Measurements from ENCODE around the gene LENEP.

LENEP gene

GRCh38 chr1:154998818-154999570 is 5.6 kb downstream of the LENEP start:
- peak; percentile 65 to 76 (median 70) for DNase-seq (ENCODE audit: low read depth in 2 of 3, low spot score in 2 of 3)

DNA sequence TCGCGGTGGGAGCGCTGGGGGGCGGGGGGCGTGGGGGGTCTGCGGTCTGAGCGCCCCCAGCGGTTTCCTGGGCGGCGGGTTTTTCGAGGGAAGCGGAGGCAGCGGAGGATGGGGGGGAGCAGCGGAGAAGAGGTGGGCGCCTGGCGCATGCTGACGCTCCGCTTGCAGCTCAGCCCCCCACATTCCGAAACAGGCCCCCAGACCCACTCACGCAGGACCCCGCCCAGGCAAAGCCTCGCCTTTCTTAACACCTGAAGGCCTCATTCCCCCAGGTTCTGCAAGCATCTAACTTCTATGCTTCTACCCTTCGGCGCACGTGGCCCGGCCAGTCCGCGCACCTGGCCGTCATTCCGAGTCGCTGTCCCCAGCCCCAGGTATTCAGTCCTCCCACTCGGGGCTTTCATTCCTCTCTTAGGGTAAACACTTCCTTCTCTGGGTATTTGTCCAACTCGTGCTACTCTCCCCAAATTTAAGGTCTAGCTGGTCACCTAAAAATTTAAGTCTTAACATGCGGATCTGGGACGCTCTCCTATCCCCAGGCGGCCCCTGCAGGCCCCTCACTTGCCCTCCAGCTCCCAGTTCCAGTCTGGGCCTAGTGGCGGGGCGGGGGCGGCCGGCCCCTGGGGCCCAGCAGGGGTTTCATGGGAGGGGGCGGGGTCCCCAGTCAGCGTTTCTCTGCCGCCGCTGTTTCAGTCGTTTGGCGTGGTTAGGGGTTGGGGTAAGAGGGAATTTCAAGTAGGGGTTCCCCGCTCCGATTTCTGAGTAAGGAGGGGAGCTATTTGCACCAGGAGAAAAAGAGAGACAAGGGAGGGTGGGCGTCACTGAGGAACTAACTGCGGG is 6.4 kb downstream of the LENEP start:
- DNase-seq (ENCODE audit: low read depth in 2 of 3, low spot score in 2 of 3) = peak in 2 of 3 experiments; percentile 46 to 67

- DNase-seq (ENCODE audit: low read depth in 2 of 3, low spot score in 2 of 3) = no peak
These were observed 7.0 kb downstream of the LENEP start for GRCh38 chr1:155000411-155000725.

- peak; percentile 66 to 81 (median 79) for DNase-seq (ENCODE audit: low read depth in 2 of 3, low spot score in 2 of 3)
These were observed 7.5 kb downstream of the LENEP start for GRCh38 chr1:155000726-155001424.

DNA sequence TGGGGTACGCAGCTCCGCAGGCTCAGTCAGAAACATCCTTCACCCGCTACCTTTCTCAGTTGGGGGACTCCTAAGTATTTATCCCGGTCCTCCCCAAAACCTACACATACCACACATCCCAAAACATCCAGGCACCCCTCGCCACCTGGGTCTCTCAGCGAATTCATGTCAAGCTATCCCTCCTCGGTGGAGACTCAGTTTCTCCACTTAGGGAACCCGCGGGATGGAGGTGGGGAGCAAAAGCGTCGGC is 8.0 kb downstream of the LENEP start:
- DNase-seq (ENCODE audit: low read depth in 2 of 3, low spot score in 2 of 3) = peak in 1 of 3 experiments; percentile 41

DNA sequence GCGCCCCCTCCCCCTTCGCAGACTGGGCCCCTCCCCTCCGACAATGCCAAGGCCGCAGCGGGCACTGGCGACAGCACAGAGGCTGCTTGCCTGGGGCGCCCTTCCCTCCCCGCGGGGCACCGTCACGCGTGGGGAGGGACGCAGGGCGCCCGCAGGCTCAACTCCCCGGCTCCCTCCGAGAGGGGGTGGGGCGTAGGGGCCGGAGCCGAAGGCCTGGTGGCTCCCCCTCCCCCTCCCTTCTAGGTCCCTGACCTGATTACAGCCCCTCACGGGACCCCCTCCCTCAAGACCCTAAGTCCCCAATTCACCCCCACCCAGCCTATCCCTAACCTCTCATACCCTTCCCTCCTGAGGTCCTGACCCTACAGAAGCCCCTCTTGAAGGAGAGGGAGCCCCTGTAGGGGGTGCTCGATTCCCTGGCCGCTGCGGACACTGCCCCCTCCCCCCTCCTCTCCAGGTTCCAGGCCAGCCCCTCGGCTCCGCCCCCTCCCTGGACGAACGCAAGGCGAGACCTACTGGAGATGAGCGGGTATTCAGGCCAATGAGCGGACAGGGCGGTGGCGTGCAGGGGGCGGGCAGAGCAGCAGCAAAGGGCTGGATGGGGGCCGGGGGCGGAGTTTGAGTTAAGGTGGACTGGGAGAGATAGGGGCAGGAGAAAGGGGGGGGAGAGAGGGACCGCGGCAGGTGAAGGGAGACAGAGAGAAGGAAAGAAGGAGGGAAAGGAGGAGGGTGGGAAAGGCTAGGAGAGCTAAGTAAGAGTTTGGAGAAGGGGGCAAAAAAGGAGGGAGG is 8.5 kb downstream of the LENEP start:
- peak; percentile 92 to 95 (median 93) for DNase-seq (ENCODE audit: low read depth in 2 of 3, low spot score in 2 of 3)

GRCh38 chr1:155002464-155003226 is 9.3 kb downstream of the LENEP start, which contains the start of gene ZBTB7B:
Gene ZBTB7B (plus strand): TSS chr1:155002802. CDS start chr1:155014661, 11,859 bp downstream.
- no peak for DNase-seq (ENCODE audit: low read depth in 2 of 3, low spot score in 2 of 3)

- no peak for DNase-seq (ENCODE audit: low read depth in 2 of 3, low spot score in 2 of 3)
These were observed 9.9 kb downstream of the LENEP start for GRCh38 chr1:155003227-155003765.

DNA sequence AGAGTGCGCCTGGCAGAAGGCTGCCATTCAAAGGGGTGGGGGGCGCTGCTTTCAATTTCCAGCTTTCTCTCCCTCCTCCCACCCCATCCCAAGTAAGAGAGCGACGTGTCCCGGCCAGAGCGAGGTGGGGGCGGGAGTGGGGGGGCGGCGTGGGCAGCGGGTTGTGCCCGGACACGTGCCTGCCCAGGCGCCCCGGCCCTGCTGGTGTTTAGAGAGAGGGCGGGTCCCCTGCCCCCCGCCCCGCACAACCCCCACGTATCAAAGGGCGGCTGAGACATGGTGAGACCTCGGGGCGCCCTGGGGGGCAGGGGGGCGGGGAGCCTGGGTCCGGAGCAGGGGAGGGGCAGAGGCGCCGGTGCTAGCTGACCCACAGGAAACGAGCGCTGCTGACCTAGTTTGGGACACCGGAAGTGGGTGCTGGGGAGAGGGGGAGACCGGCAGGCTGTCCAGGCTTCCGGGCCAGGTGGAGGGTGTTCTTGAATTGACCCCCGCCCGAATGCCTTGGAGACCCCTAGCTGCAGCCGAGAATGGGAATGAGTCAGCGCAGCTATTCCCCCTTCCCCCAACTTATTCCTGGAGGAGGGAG is 10.5 kb downstream of the LENEP start:
- DNase-seq (ENCODE audit: low read depth in 2 of 3, low spot score in 2 of 3) = no peak

DNA sequence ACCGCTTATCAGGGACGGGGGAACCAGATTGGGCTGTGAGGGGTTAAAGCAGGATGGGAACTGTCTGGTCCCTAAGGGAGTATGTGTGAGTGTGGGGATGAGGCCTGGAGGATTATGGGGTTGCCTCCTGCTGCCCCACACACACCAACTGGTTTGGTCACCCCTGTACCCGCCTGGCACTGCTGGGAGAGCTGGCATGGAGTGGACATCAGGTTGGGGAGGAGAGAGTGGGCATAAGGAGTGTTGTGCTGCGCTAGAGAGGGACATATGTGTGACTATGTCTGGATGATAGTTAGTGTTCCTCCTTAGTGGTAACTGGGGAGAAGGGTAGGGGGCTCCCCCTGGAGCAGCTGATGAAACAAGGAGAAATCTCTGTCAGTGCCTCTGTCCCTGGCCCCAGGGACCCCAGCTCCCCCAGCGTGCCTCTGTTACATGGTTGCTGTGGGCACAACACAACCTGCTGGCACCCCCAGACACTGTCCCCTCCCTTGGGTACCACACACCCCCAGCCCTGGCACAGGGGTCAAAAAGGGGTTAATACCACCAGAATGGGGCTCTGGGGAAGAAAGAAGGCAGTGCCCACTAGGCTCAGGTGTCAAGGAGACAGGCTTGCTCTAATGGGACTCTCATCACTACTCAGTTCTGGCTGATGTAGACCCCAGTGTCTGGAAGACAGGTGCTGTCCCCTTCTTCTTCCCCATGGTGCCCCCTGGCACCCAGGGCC is 11.1 kb downstream of the LENEP start:
- no peak for DNase-seq (ENCODE audit: low read depth in 2 of 3, low spot score in 2 of 3)

- no peak for DNase-seq (ENCODE audit: low read depth in 2 of 3, low spot score in 2 of 3)
These were observed 12.0 kb downstream of the LENEP start for GRCh38 chr1:155005076-155006011.

DNA sequence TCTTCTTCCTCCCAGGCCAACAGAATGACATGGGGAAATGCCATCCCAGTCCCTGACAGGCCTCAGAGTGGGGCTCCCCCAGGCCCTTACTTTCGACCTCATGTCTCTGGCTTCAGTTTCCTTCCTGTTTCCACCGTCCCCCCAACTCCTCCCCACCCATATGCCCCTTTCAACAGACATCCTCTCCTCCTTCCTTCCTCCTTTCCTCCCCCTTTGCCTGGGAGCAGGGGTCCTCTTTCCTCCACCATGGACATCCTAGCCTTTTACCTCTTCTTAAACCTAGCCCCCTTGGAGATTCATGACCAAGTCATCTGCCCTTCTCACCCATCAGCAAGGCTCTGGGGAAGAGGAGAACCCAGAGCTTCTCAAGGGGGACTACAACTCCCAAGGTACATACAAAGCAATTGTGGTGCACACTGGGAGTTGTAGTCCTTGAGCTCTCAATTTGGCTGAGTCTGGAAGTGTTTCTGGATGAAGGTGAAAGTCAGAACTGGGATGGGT is 13.3 kb downstream of the LENEP start:
- DNase-seq (ENCODE audit: low read depth in 2 of 3, low spot score in 2 of 3) = peak in 1 of 3 experiments; percentile 30

DNA sequence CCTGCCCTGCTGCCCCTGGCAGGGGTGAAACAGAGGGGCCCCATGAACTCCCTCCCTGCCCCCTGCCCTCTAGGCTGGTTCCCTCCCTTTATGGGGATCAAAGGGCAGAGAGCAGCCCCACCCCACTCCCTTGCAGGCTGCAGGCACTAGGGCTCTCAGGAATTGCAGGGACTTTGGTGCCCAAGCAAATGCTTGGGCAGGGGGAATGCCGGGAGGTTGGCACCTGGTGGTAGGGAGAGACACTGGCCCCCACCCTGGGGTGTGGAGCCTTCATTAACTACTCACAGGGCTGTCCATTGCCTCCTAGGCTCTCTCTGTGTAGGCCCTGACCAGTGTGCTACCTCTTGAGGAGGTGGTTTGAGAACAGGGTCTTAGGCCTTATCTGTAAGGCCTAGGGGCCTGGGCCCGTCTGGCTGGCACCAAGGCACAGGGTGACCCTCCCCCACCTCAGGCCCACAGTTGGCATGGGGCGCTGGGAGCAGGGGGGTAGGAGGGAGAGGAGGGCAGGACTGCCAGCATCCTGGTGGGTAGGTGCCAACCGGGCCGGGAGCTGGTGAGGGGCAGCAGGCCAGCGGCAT is 14.0 kb downstream of the LENEP start:
- DNase-seq (ENCODE audit: low read depth in 2 of 3, low spot score in 2 of 3) = no peak

DNA sequence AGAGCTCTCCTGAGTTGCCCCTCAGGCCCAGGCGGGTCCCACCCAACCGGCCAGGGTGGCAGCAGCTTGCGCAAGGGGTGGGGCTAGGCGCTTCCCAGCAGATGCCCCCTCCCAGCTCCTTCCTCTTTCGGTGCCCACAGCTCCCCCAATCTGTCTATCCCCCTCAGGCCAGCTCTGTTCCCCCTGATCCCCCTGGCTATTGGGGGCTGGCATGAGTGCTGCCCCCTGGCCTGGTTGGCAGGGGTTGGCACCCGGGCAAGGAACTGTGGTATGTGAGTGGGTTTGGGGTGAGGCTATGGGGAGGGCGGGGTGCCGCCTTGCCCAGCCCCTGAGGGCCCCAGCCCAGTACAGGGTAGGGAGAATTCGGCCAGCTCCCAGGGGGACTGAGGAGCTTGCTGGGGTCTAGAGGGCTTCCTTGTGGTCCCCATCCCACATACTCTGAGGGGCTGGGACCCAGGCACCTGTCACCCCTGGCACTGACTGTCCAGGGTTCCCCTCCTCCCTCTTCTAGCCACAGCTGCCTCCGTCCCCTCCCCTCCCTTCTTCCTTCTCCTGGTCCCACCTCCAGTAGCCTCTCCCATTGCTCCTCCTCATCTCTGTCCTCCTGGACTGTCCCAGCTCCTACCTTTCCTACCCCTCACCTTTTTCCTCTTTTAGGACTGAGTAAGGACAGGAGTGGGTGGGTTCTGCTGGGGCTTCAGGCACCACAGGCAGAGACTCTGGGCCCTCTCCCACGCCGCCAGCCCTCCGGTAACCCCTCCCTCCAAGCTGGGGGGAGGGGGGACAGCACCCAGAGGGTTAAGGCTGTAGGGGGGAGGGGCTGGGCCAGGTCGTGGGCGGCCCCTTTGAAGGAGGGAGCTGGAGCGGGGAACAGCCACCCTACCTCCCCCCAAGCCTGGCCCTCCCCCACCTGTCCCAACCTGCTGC is 14.9 kb downstream of the LENEP start:
- no peak for DNase-seq (ENCODE audit: low read depth in 2 of 3, low spot score in 2 of 3)

- no peak for DNase-seq (ENCODE audit: low read depth in 2 of 3, low spot score in 2 of 3)
These were observed 15.9 kb downstream of the LENEP start for GRCh38 chr1:155009221-155009711.

DNA sequence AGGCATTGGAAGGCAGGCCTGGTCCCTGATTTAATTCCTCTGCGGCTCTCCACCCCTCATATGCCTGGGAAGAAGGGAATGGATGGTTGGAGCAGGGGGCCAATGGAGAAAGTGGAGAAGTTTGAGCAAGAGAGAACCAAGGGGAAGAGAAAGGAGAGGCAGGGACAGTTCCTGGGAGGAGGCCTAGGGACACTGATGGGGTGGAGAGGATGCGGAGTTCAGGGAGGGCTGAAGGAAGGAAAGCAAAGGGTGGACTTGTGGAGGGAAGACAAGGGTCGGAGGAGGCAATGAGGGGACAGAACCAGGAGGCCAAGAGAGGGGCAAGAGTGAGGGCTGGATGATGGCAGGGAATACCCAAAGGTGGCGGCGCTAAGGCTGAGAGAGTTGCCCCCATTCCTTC is 16.4 kb downstream of the LENEP start:
- DNase-seq (ENCODE audit: low read depth in 2 of 3, low spot score in 2 of 3) = no peak

Measured in activated CD8-positive, alpha-beta memory T cell treated with anti-CD3 and anti-CD28 coated beads for 48 hours (primary cell).